ENCODE results near the gene SUGCT. TPM values are rescaled to one million over a fixed set of nuclear protein-coding genes. Genes with fewer than 3 reads are reported as not detected.
A peak's percentile ranks its signal among the peaks of the same experiment; 100 is the strongest.

SUGCT gene
- total and polyA plus RNA-seq, 2 of the 8 experiments (the other 6 are each of a cell fraction or from before 2014, with no cell fraction given), result 2.8 to 5.4 TPM

DNA sequence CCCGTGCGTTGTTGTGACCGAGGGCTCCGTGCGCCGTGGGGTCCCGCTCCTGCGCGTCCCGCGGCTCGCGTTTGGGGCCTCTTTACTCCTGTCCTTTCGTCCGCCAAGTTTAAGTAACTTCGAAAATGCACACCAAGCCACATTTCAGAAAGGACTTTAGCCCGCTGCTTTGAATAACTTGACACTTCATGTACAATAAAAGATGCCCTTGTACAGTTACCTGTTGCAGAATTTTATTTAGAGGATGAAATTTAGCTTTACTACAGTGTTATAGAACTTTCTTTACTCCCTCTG, 459 bp downstream of the SUGCT start:
- H3K4me2 ChIP-seq (ENCODE audit: insufficient read depth in 1 of 2, low read depth in 2 of 2, low read length in 2 of 2), result peak overlapping the region; percentile 31 to 78
- H3K18ac ChIP-seq (ENCODE audit: extremely low read depth, low read length), result peak overlapping the region; percentile 75; the same call in 1 of the 2 replicates
- no peak overlapping the region for H4K91ac ChIP-seq (replicated peaks; ENCODE audit: insufficient read length, low read length)
- CTCF ChIA-PET (ENCODE audit: partially characterized antibody), result interaction anchor here (0.6 to 2.3 kb wide), 12 partner anchors 8 to 338 kb away, joined by 3 to 9 read pairs (median 3); no protein-coding TSS in a partner anchor
- H3K56ac ChIP-seq (replicated peaks; ENCODE audit: insufficient read length, low read depth, low read length), result no peak overlapping the region
- no peak overlapping the region for H3K4ac ChIP-seq (replicated peaks; ENCODE audit: insufficient read length, low read depth, low read length)
- no peak overlapping the region for H4K5ac ChIP-seq (ENCODE audit: insufficient read length, low read depth, low read length)
- 12% methylated on average over 17 of the region's 17 CpGs; no CpG with 5 or more reads in 1 of the 2 experiments for WGBS, 2 experiments (ENCODE audit: extremely low coverage in 1 of 2, insufficient coverage in 1 of 2, insufficient read length in 1 of 2, insufficient replicate concordance in 2 of 2, low coverage in 1 of 2, low lambda C conversion rate in 2 of 2, missing lambda C conversion rate in 1 of 2)
- H3K23me2 ChIP-seq (ENCODE audit: low read depth, low read length), result no peaks in the 10 kb centered on the region; the same call in 1 of the 2 replicates
- peaks cover 0 to 15% (median 8%) of the 10 kb centered on the region in 4 experiments; a peak in 4 of 7 replicates for H3K27me3 ChIP-seq (replicated peaks in 1 of 4; ENCODE audit: control insufficient read depth in 3 of 4, extremely low read depth in 1 of 4, insufficient read depth in 3 of 4, low read length in 3 of 4)
- H3K23ac ChIP-seq (ENCODE audit: insufficient read length), result no peak overlapping the region
- H3K4me1 ChIP-seq (replicated peaks in 1 of 4; ENCODE audit: control insufficient read depth in 3 of 4, insufficient read depth in 4 of 4, low read length in 3 of 4), result peaks cover 0 to 4% (median 0%) of the 10 kb centered on the region in 4 experiments; a peak in 1 of 7 replicates
- H2BK15ac ChIP-seq (ENCODE audit: low read length), result no peak overlapping the region
- no peak overlapping the region for H2BK20ac ChIP-seq (ENCODE audit: low read length)
- H3K79me1 ChIP-seq (ENCODE audit: low read depth, low read length), result no peaks in the 10 kb centered on the region
- H3K27ac ChIP-seq (ENCODE audit: low read depth, low read length), result no peak overlapping the region
- H3K14ac ChIP-seq (ENCODE audit: insufficient read length), result no peak overlapping the region
- no peaks in the 10 kb centered on the region for H3K36me3 ChIP-seq (ENCODE audit: control insufficient read depth in 2 of 4, insufficient read depth in 4 of 4, low read length in 3 of 4)
- H3K9me3 ChIP-seq (ENCODE audit: insufficient read depth in 2 of 2, low read depth in 1 of 2, low read length in 1 of 2), result no peaks in the 10 kb centered on the region
- H3K79me2 ChIP-seq (ENCODE audit: control insufficient read depth in 1 of 2, insufficient read depth in 2 of 2, low read length in 2 of 2), result peaks cover 0 to 37% of the 10 kb centered on the region in 2 experiments; a peak in 3 of 4 replicates
- no peak for TF ChIP-seq TAF7 (optimal IDR thresholded peaks at IDR 0.05; ENCODE audit: borderline replicate concordance, low read depth, low read length)
- peak in 1 of 2 experiments; percentile 13; a peak in 1 of 4 replicates for TF ChIP-seq RAD21 (IDR thresholded peaks at IDR 0.05 in 1 of 2, conservative IDR thresholded peaks at IDR 0.05 in 1 of 2; ENCODE audit: low read depth in 2 of 2, low read length in 2 of 2)
- H2BK120ac ChIP-seq (replicated peaks; ENCODE audit: low read depth, low read length), result no peak overlapping the region
- H4K8ac ChIP-seq (ENCODE audit: extremely low read depth, insufficient read depth, low read length), result peak overlapping the region; percentile 68; the same call in 1 of the 2 replicates
- no peaks in the 10 kb centered on the region for H4K20me1 ChIP-seq (replicated peaks in 1 of 2; ENCODE audit: control insufficient read depth in 1 of 2, insufficient read depth in 2 of 2, low read length in 2 of 2)
- H3K9ac ChIP-seq (replicated peaks in 1 of 4; ENCODE audit: extremely low read depth in 1 of 4, low read depth in 3 of 4, low read length in 3 of 4), result peak overlapping the region in 2 of 4 experiments; percentile 20 to 23; a peak in 2 of 7 replicates
- FAIRE-seq, result no peak
- H2AFZ ChIP-seq (ENCODE audit: low read length), result peak overlapping the region; percentile 8; the same call in 1 of the 2 replicates
- no peak overlapping the region for H2BK12ac ChIP-seq (ENCODE audit: low read depth, low read length)
- no peak for DNase-seq (ENCODE audit: low read depth in 1 of 2, low spot score in 2 of 2)
- H2BK5ac ChIP-seq (ENCODE audit: low read depth, low read length), result no peak overlapping the region
- POLR2A ChIA-PET (ENCODE audit: partially characterized antibody), result interaction anchor here (0.8 to 2.1 kb wide), 6 partner anchors 8 to 569 kb away, joined by 3 to 9 read pairs (median 4); partner anchors contain the start of genes CDK13 and YAE1
- no peak overlapping the region for H2AK5ac ChIP-seq (ENCODE audit: low read depth, low read length)
- H3K4me3 ChIP-seq (ENCODE audit: extremely low read depth in 1 of 4, insufficient read depth in 2 of 4, low read depth in 3 of 4, low read length in 4 of 4), result peak overlapping the region; percentile 86 to 97 (median 94)
